ENCODE measurements around the gene TRIP4.

The TRIP4 gene

DNA sequence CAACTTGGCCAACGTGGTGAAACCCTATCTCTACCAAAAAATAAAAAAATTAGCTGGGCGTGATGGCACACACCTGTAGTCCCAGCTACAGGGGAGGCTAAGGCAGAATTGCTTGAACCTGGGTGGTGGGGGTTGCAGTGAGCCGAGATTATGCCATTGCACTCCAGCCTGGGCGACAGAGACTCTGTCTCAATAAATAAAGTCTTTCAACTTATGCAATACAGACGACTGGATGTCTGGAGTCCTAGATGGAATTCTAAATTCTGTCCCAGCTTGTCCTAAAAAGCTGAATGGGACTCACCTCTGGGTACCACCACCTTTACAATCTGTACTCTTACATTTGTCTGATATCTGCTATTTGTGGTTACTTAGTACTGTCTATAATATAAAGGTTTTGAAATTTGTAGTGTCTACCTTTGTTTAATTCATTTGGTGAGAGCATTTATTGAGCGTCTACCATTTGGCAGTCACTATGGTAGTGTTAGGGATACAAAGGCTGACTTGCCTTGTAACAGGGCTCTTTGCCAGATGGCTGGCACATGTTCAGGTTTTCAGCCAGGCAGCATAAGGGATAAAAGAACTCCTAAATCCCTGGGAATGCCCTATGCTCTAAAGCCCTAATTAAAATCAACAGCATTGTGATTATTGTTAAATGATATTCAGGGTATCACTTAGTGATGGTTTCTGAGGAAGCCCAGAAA is 65.5 kb downstream of the TRIP4 start:
- DNase-seq, result no peak

GRCh38 chr15:64453689-64454037 is 66.0 kb downstream of the TRIP4 start:
- no peak for DNase-seq

DNA sequence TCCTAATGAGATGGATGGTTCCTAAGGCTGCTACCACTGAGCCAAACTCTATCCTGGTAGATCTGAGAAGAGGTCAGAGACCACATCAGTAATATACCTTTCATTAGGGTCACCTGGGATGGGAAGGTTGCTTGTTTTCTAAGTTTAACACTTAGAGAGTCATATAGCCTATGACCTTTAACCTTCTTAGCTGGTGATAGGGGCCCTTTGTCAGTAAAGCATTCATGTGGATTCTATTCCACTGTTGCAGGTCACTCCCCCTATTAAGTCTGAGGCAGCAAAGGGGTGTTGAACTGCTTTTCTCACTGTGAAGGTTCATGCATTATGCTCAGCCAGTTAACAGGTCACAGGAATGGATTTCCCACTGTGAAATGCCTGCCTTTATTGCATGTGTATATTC is 66.6 kb downstream of the TRIP4 start:
- DNase-seq, result no peak

GRCh38 chr15:64455961-64456371 is 68.3 kb downstream of the TRIP4 start:
- no peak for DNase-seq

- no peak for DNase-seq
Observed at GRCh38 chr15:64456634-64457108, 69.0 kb downstream of the TRIP4 start.

DNA sequence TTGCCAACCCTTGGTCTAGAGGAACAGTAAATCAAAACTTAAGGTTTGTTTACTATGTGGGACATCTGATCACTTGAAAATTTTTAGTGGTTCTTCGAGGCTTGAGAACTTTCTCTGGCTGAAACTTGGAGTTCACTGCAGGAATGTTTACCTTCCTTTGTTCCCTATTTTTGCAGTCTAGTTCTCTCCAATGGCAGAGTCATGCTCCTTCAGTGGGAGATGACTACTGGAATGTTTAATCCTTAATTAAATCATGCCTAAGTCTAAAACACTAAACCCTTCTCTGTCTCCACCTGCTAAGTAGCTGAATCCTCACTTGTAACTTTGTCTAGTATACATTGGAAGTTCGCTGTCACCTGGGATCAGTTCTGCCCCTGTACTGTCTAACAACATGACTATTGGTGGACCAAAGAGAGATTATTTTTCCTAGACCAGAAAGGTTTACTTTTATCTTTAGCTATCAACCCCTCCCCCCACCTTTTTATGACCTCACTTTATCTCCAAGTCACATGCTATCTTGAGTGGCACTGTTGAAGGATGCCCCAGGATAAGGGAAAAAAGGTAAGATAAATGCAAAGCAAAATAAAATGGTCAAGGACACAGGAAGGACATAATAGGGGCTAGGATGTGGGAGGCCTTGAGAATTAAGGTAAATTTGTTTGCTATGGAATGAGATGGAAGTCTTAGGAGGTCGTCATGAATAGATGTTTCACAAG is 71.6 kb downstream of the TRIP4 start:
- no peak for DNase-seq

DNA sequence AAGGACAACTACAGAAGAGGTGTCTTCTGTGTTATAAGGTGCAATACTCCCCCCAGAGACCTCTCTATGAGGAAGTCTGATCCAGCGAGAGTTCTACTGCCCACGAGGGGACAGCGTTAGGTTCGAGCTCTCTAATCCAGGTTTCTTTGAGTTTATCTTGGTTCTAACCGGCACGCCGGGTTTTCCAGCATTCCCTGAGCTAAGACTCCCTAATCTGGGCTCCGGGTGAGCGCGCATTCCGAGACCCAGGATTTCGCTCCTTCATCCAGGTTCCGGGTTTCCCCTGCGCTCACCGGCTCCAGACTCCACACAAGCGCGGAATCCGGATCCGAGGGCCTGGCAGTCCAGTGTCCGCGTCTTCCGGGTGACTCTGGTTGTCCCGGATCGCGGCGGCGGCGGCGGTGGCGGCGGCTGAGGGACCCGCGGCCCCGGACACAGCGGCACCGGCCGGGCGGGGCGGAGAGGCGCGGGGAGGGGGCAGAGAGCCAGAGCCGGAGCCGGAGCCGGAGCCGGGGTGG is 72.6 kb downstream of the TRIP4 start, which contains the start of gene ZNF609:
TSS of gene ZNF609 (plus strand) at position 373 of the 518 bp plus-strand sequence. CDS start 38,842 bp downstream, outside the sequence.
- peak; percentile 98 for DNase-seq

DNA sequence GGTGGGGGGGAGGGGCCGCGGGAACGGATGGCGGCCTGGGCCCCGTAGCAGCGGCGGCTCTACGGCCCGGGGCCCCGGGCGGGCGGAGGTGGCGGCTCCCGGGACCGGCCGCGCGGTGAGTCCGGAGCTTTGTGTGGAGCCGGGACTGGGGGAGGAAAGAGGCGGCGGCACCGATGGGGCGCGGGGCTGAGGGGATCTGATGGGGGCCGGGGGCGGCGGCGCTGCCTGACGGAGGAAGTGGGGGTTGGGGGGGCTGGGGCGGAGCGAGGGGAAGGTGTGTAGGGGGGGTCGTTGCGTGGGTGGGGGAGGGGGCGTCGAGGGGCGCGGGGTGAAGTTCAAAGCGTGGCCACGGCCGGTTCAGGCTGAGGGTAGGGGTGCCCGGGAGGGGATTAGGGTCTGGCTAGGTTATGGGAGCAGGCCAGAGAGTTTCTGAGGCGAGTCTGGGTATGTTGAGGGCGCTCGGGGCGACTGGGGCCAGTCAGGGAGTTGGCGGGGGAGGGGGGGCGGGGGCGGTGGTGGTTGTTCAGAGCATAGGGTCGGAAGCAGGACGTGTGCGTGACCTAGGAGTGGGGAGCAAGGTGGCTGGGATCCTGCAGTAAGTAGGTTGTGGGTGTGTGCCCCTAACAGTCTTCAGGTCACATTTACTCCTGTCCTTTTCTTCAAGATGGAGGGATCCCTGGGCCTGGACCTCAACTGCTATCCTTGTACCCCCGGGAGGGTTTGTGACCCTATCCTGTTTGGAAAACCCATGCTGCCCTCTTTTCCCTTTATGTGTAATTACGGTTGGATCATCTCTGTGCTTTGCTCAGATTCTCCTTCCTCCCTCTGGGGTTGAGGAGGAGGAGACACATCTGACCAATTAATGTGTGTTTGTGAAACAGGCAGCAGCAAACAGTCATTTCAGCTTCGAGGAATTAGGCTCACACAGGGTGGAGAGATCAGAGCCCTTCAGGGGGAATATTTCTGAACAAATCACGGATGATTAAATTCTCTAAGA is 73.4 kb downstream of the TRIP4 start:
- DNase-seq, result peak; percentile 68

GRCh38 chr15:64461721-64462162 is 74.1 kb downstream of the TRIP4 start:
- DNase-seq, result peak; percentile 54

- DNase-seq, result no peak
Observed at GRCh38 chr15:64462492-64462891, 74.9 kb downstream of the TRIP4 start.

DNA sequence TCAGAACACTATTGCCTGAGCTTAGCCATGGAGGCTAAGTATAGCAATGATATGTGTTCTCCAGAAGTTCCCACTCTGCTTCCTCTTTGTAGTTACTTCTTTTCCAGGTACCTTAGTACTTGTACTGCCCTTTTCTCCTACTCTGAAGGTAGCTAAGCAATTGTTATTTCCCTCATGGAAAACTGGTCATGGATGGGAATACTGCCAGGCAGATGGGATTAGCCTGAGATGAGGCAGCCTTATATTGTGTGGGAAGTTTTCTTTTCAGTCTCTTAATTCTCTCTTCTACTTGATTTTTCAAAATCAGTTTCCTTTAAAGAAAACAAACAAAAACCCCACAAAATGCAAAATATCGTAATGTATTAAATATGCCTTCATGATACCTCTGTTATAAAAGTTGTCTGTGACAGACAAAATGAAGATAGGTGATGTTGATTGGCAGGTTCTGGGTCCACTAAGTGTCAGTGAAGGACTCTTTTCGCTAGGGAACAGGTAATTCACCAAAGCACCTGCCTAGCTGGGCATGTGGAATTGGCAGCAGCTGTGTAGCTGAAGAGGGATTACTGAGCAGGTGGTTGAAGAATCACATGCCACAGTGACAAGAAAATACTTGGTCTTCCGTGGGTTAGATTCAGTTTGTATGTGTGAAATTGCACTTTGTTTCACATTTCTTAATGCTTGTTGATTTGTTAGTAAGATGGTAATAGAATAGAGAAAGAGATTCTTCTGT is 76.8 kb downstream of the TRIP4 start:
- no peak for DNase-seq

- no peak for DNase-seq
Observed at GRCh38 chr15:64466408-64467141, 78.9 kb downstream of the TRIP4 start.

DNA sequence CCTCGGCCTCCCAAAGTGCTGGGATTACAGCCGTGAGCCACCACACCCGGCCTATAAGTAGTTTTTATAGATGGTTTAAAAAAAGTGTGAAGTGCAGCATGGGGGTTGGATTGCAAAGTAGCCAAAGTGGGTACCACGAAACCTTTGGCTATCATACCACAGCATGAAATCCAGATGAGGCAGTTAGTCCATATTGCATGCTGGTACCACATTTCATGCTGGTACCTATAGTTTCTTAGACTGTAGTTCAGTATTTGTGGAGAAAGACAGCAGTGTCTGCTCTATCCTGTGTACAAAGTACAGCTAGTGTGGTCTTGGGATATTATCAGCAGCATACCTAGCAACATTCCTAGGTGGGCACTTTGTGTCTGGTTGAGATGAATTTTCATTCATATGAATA is 84.5 kb downstream of the TRIP4 start:
- DNase-seq, result no peak

DNA sequence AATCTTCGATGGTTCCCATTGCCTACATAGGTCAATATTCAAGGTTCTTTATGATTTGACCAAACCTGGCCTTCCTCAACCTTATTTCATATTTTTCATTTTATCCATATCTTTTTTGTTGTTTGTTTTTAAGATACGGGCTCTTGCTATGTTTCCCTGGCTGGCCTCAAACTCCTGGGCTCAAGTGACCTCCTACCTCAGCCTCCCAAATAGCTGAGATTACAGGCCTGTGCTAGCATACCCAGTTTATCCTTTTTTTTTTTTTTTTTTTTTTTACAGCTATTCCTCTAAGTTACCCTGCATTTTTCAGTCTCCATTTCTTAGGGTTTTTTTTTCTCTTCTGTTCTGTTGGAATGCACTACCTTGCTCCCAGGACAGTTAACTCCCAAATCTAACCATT is 87.2 kb downstream of the TRIP4 start:
- no peak for DNase-seq

DNA sequence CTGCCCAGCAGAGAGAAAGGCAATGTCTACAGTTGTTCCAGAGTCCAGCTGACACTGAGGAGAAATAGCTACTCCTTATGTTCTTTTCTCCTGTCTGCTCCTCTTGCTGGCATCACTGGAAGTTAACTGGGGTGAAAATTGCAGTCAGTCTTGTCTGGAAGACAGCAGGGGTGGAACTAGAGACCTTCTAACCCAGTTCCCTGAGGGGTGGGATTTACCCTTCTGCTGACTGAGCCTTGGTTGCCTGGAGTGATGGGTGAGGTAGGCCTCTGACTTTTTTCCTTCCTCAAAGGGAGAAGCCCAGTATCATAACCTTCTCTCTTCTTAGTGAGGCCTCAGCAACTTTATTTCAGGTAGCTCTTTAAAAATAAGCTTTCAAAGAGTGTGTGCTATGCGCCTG is 88.9 kb downstream of the TRIP4 start:
- DNase-seq, result peak; percentile 55

DNA sequence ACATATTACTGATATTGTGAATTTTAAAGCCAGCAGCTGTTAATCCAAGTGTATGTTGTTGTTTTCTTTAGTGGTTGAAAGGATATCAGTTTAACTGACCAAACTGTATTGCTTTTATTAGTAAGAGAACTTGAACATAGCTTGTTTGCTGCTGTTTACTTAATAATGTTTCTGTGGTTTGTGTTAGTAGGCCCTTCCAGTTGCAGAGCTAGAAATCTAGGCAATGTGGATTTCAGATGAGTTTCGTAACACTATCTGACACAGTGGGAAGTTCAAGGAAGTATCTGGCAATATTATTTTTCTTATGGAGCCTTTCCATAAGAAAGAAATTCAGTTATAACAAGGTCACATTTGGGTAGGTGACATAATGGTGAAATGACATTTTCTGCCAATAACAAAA is 91.2 kb downstream of the TRIP4 start:
- DNase-seq, result no peak

GRCh38 chr15:64480891-64481290 is 93.3 kb downstream of the TRIP4 start:
- DNase-seq, result no peak

GRCh38 chr15:64483749-64484148 is 96.1 kb downstream of the TRIP4 start:
- no peak for DNase-seq

GRCh38 chr15:64485796-64486195 is 98.2 kb downstream of the TRIP4 start:
- DNase-seq, result no peak

- no peak for DNase-seq
Observed at GRCh38 chr15:64490598-64491259, 103.1 kb downstream of the TRIP4 start.

DNA sequence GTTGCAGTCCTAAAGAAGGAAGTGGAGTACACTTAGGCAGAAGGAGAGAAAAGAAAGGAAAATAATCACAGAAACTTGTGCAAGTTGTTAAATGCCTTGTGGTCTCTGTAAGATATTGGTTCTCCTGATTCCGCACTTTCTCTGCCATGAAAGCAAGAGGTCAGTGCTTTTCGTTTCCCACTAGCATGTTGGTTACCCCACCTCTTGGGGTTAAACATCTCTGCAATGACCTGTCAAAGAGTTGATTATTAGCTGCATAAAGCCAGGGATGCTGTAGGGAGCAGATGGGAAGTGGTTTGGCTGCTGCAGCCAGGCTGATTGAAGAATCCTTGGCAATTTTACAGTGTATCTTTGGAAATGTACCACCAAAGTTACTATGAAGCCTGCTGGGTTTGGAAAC is 106.0 kb downstream of the TRIP4 start:
- DNase-seq, result no peak
